Liver (tissue), 9 donors: ENCODE measurements around the gene IGF2R. TPM values are rescaled to one million over a fixed set of nuclear protein-coding genes. Genes with fewer than 3 reads are reported as not detected.

Source experiments
- DNase-seq: peaks from one replicate; pipeline ENCODE4 v3.0.0-alpha.2; 2017; ENCODE audit warnings: low spot score
- H3K27ac ChIP-seq, 2 donors: one replicate each; pipeline ENCODE4 v1.7.0; 2013; ENCODE audit warnings: inconsistent platforms in 2 of 2, low read length in 2 of 2, control low read depth in 1 of 2, low read depth in 1 of 2, mild to moderate bottlenecking in 1 of 2
- H3K27me3 ChIP-seq, 4 donors: one replicate each; pipeline versions ENCODE4 v1.6.1 to v1.7.0; 2013; ENCODE audit warnings: low read length in 3 of 4, inconsistent platforms in 1 of 4, mild to moderate bottlenecking in 1 of 4, moderate library complexity in 1 of 4; ENCODE audit not compliant: control insufficient read depth in 4 of 4, insufficient read depth in 4 of 4
- H3K36me3 ChIP-seq, 4 donors: one replicate each; pipeline versions ENCODE4 v1.6.1 to v1.7.0; 2013; ENCODE audit warnings: low read length in 3 of 4, mild to moderate bottlenecking in 3 of 4, low read depth in 1 of 4, moderate library complexity in 1 of 4; ENCODE audit not compliant: control insufficient read depth in 4 of 4, insufficient read depth in 3 of 4
- H3K4me1 ChIP-seq, 4 donors: one replicate each; pipeline versions ENCODE4 v1.6.1 to v1.7.0; 2013; ENCODE audit warnings: low read length in 3 of 4, mild to moderate bottlenecking in 3 of 4, moderate library complexity in 1 of 4; ENCODE audit not compliant: control insufficient read depth in 4 of 4, insufficient read depth in 4 of 4
- H3K4me3 ChIP-seq, 3 donors: one replicate each; pipeline versions ENCODE4 v1.6.1 to v1.7.0; 2013; ENCODE audit warnings: low read length in 3 of 3, control low read depth in 1 of 3, low read depth in 1 of 3, mild to moderate bottlenecking in 1 of 3
- H3K9ac ChIP-seq, 2 donors: one replicate each; pipeline ENCODE4 v1.7.0; 2013; ENCODE audit warnings: low read length in 2 of 2, mild to moderate bottlenecking in 2 of 2, moderate library complexity in 2 of 2, control low read depth in 1 of 2, low read depth in 1 of 2
- H3K9me3 ChIP-seq, 4 donors: one replicate each; pipeline versions ENCODE4 v1.6.1 to v1.7.0; 2013; ENCODE audit warnings: low read length in 3 of 4; ENCODE audit not compliant: control insufficient read depth in 4 of 4
- ATF3 ChIP-seq: IDR thresholded peaks from 2 replicates; pipeline ENCODE4 v1.6.1; 2016; ENCODE audit warnings: antibody characterized with exemption
- CTCF ChIP-seq: fragments of 150-350 bp; IDR thresholded peaks from 2 replicates; pipeline ENCODE4 v1.5.1; 2017; ENCODE audit warnings: improper control_type of control experiment, low read depth, low read length; ENCODE audit not compliant: missing input control
- EGR1 ChIP-seq, 2 donors: IDR thresholded peaks; 2 replicates each; pipeline ENCODE4 v1.6.1; 2016 to 2018; ENCODE audit warnings: antibody characterized with exemption in 2 of 2, low read depth in 2 of 2
- FOXA1 ChIP-seq: IDR thresholded peaks from 2 replicates; pipeline ENCODE4 v1.6.1; 2016; ENCODE audit warnings: antibody characterized with exemption
- FOXA2 ChIP-seq: IDR thresholded peaks from 2 replicates; pipeline ENCODE4 v1.6.1; 2016; ENCODE audit warnings: antibody characterized with exemption
- HNF4A ChIP-seq, 2 donors: conservative IDR thresholded peaks; 2 replicates each; pipeline ENCODE4 v1.6.1; 2016; ENCODE audit warnings: antibody characterized with exemption in 2 of 2, mild to moderate bottlenecking in 2 of 2
- HNF4G ChIP-seq: IDR thresholded peaks from 2 replicates; pipeline ENCODE4 v1.6.1; 2016; ENCODE audit warnings: antibody characterized with exemption
- JUND ChIP-seq, 2 donors: IDR thresholded peaks; 2 replicates each; pipeline ENCODE4 v1.6.1; 2016; ENCODE audit warnings: antibody characterized with exemption in 2 of 2
- NR2F2 ChIP-seq: IDR thresholded peaks from 2 replicates; pipeline ENCODE4 v1.6.1; 2016; ENCODE audit warnings: antibody characterized with exemption
- RXRA ChIP-seq, 2 donors: IDR thresholded peaks; 2 replicates each; pipeline ENCODE4 v1.6.1; 2017 to 2018; ENCODE audit warnings: antibody characterized with exemption in 2 of 2, mild to moderate bottlenecking in 1 of 2
- SP1 ChIP-seq: IDR thresholded peaks from 2 replicates; pipeline ENCODE4 v1.6.1; 2018; ENCODE audit warnings: antibody characterized with exemption, mild to moderate bottlenecking
- TAF1 ChIP-seq: conservative IDR thresholded peaks from 2 replicates; pipeline ENCODE4 v1.6.1; 2016; ENCODE audit warnings: antibody characterized with exemption, mild to moderate bottlenecking
- YY1 ChIP-seq: IDR thresholded peaks from 2 replicates; pipeline ENCODE4 v1.6.1; 2016; ENCODE audit warnings: antibody characterized with exemption, mild to moderate bottlenecking
- WGBS: extraction: QIAGEN DNeasy Blood & Tissue Kit; methylation state at CpG from one replicate; pipeline ENCODE4 v1.1.7; 2013; 5-methylcytosine and 5-hydroxymethylcytosine counted together
- polyA plus RNA-seq, 2 donors: library from polyadenylated mRNA; stranded (reverse) in 1 of 2; unstranded in 1 of 2; fragments of 200-250 nt in 1 of 2; fragments of >200 nt in 1 of 2; fragmentation: Nextera tagmentation in 1 of 2; extraction: Ambion mirVana in 1 of 2; gene quantifications; one replicate each; pipeline versions ENCODE4 v1.2.1 to v1.2.3, GENCODE V29; 2013 to 2015
- total RNA-seq, 2 donors: library from RNA; depleted of rRNA; stranded (reverse); fragments of >200 nt; gene quantifications; one replicate each; pipeline ENCODE4 v1.2.3, GENCODE V29; 2014
- TF ChIP-seq, protein P1 (sequence below): IDR thresholded peaks from 2 replicates; pipeline ENCODE4 v1.6.1; 2016; ENCODE audit warnings: antibody characterized with exemption
- TF ChIP-seq, protein P2 (sequence below): IDR thresholded peaks from 2 replicates; pipeline ENCODE4 v1.6.1; 2016; ENCODE audit warnings: antibody characterized with exemption, mild to moderate bottlenecking
- TF ChIP-seq, protein P3 (sequence below): IDR thresholded peaks from 2 replicates; pipeline ENCODE4 v1.6.1; 2016; ENCODE audit warnings: antibody characterized with exemption
- donor health status: healthy.
- donor health status: healthy.
- donor health status: healthy.
- donor health status: healthy.
- donor health status: healthy.

Gene IGF2R
- total and polyA plus RNA-seq, 4 donors: 16.6 to 84.9 (median 45.7) TPM

- DNase-seq: no peak
- H3K4me1 ChIP-seq: no peaks in the 10 kb centered on the region
- H3K36me3 ChIP-seq: peaks cover 6 to 81% (median 69%) of the 10 kb centered on the region in 4 donors
- no peaks in the 10 kb centered on the region for H3K27me3 ChIP-seq
- 81% methylated on average over 2 of the region's 2 CpGs for whole genome bisulfite sequencing
- no peak overlapping the region for H3K4me3 ChIP-seq
- H3K9me3 ChIP-seq: no peaks in the 10 kb centered on the region
- TF ChIP-seq, protein P1, sequence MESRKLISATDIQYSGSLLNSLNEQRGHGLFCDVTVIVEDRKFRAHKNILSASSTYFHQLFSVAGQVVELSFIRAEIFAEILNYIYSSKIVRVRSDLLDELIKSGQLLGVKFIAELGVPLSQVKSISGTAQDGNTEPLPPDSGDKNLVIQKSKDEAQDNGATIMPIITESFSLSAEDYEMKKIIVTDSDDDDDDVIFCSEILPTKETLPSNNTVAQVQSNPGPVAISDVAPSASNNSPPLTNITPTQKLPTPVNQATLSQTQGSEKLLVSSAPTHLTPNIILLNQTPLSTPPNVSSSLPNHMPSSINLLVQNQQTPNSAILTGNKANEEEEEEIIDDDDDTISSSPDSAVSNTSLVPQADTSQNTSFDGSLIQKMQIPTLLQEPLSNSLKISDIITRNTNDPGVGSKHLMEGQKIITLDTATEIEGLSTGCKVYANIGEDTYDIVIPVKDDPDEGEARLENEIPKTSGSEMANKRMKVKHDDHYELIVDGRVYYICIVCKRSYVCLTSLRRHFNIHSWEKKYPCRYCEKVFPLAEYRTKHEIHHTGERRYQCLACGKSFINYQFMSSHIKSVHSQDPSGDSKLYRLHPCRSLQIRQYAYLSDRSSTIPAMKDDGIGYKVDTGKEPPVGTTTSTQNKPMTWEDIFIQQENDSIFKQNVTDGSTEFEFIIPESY: no peak
- TF ChIP-seq JUND (IDR thresholded peaks at IDR 0.05): no peak
- TF ChIP-seq, protein P2, sequence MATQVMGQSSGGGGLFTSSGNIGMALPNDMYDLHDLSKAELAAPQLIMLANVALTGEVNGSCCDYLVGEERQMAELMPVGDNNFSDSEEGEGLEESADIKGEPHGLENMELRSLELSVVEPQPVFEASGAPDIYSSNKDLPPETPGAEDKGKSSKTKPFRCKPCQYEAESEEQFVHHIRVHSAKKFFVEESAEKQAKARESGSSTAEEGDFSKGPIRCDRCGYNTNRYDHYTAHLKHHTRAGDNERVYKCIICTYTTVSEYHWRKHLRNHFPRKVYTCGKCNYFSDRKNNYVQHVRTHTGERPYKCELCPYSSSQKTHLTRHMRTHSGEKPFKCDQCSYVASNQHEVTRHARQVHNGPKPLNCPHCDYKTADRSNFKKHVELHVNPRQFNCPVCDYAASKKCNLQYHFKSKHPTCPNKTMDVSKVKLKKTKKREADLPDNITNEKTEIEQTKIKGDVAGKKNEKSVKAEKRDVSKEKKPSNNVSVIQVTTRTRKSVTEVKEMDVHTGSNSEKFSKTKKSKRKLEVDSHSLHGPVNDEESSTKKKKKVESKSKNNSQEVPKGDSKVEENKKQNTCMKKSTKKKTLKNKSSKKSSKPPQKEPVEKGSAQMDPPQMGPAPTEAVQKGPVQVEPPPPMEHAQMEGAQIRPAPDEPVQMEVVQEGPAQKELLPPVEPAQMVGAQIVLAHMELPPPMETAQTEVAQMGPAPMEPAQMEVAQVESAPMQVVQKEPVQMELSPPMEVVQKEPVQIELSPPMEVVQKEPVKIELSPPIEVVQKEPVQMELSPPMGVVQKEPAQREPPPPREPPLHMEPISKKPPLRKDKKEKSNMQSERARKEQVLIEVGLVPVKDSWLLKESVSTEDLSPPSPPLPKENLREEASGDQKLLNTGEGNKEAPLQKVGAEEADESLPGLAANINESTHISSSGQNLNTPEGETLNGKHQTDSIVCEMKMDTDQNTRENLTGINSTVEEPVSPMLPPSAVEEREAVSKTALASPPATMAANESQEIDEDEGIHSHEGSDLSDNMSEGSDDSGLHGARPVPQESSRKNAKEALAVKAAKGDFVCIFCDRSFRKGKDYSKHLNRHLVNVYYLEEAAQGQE: no peak
- no peak for TF ChIP-seq ATF3
- TF ChIP-seq CTCF: no peak
- no peak for TF ChIP-seq EGR1 (IDR thresholded peaks at IDR 0.05; ENCODE audit: low read depth in 2 of 2)
- TF ChIP-seq, protein P3, sequence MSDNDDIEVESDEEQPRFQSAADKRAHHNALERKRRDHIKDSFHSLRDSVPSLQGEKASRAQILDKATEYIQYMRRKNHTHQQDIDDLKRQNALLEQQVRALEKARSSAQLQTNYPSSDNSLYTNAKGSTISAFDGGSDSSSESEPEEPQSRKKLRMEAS: no peak
- no peak for TF ChIP-seq HNF4G
- no peak for TF ChIP-seq SP1
- TF ChIP-seq NR2F2: no peak
- no peak for TF ChIP-seq YY1
- TF ChIP-seq FOXA2: no peak
- TF ChIP-seq TAF1: no peak
- no peak for TF ChIP-seq HNF4A (conservative IDR thresholded peaks at IDR 0.05)
- H3K9ac ChIP-seq: no peak overlapping the region
- no peak overlapping the region for H3K27ac ChIP-seq
Observed at GRCh38 chr6:160051390-160051789, 82.5 kb downstream of the IGF2R start.

- Histone ChIP-seq H3K27me3 (no peaks in the 10 kb centered on the region), H3K4me1 (peaks cover 4 to 9% (median 5%) of the 10 kb centered on the region in 4 donors), H3K9ac (no peak overlapping the region), H3K9me3 (no peaks in the 10 kb centered on the region), H3K4me3 (no peak overlapping the region), H3K36me3 (peaks cover 5 to 65% (median 48%) of the 10 kb centered on the region in 4 donors), H3K27ac (no peak overlapping the region)
- WGBS: 96% methylated on average over 6 of the region's 6 CpGs
- no peak for DNase-seq
- TF ChIP-seq FOXA1 (no peak), FOXA2 (no peak), NR2F2 (no peak), RXRA (IDR thresholded peaks at IDR 0.05) (no peak), ATF3 (no peak), TAF1 (no peak)
- TF ChIP-seq, protein P3: no peak
- TF ChIP-seq, protein P2: no peak
- TF ChIP-seq, protein P1: no peak
Observed at GRCh38 chr6:160054271-160054670, 85.4 kb downstream of the IGF2R start.
